ENCODE data around the gene CPNE7.

GRCh38 chr16:89607453-89607852, 31.9 kb downstream of the CPNE7 start:
- no peak for TF ChIP-seq CTCF (IDR thresholded peaks at IDR 0.05)
- no peak for TF ChIP-seq POLR2A (IDR thresholded peaks at IDR 0.05)
- TF ChIP-seq EP300 (IDR thresholded peaks at IDR 0.05) = no peak
- no peak for TF ChIP-seq POLR2AphosphoS5 (IDR thresholded peaks at IDR 0.05)
